ENCODE measurements around the gene ISG20L2. TPM values are rescaled to one million over a fixed set of nuclear protein-coding genes. Genes with fewer than 3 reads are reported as not detected.

Gene ISG20L2
- total and polyA plus RNA-seq, 2 experiments from 2014 or later = 16.4 to 22.4 TPM

- H3K27ac ChIP-seq = peak overlapping the region; percentile 100
- H2AFZ ChIP-seq = no peak overlapping the region
Observed at GRCh38 chr1:156749419-156750118, 21.0 kb upstream of the ISG20L2 start.

DNA sequence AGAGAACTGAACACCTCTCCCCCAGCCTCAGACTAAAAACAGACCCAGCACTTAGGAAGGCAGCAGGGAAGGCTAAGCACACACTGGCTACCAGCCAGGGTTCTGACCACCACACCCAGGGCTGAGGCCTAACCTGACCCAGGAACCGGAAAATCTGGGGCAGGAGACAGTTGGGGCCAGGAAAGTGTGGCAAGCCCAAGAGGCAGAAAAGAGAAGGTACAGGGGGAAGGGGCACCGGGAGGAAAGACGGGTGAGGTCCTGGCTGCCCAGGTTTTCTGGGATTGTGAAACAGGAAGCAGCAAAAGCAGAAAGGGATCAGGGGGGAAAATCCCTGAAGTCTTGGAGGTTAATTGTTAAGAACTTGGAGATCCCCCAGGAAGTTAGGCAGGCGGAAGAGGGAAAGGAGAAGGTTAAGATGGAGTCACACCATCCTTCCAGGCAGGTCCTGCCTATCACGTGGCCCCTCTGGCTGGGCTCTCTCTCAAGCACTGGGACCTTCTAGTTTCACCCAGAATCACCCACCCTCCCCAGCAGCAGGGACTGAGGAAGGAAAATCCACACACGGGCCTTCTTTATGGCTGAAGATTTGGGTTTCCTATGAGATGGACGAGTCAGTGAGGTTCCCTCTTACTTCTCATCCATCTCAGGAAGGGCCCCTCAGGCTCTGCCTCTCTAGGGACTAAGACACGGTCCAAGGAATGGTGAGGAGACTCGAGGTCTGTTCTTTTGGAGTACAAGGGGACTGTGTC lies 20.3 kb upstream of the ISG20L2 start:
- peak overlapping the region; percentile 50 for H3K4me3 ChIP-seq
- no peaks in the 10 kb centered on the region for H3K36me3 ChIP-seq (replicated peaks; ENCODE audit: insufficient read depth, low read depth)
- H3K9me2 ChIP-seq (replicated peaks; ENCODE audit: insufficient read depth) = no peaks in the 10 kb centered on the region
- no peak overlapping the region for H2AFZ ChIP-seq
- H3K79me2 ChIP-seq = peaks cover 78% of the 10 kb centered on the region
- H3K9me3 ChIP-seq (ENCODE audit: low read depth) = no peaks in the 10 kb centered on the region
- H3K27me3 ChIP-seq = no peaks in the 10 kb centered on the region
- peak overlapping the region; percentile 100 for H3K27ac ChIP-seq
- 41% methylated on average over 9 of the region's 9 CpGs for whole genome bisulfite sequencing (ENCODE audit: low lambda C conversion rate, missing lambda C conversion rate)
- no peaks in the 10 kb centered on the region for H4K20me1 ChIP-seq (ENCODE audit: insufficient read depth, poor library complexity, severe bottlenecking)
- H3K4me1 ChIP-seq (ENCODE audit: insufficient read depth) = peaks cover 48% of the 10 kb centered on the region
- TF ChIP-seq, protein P1, sequence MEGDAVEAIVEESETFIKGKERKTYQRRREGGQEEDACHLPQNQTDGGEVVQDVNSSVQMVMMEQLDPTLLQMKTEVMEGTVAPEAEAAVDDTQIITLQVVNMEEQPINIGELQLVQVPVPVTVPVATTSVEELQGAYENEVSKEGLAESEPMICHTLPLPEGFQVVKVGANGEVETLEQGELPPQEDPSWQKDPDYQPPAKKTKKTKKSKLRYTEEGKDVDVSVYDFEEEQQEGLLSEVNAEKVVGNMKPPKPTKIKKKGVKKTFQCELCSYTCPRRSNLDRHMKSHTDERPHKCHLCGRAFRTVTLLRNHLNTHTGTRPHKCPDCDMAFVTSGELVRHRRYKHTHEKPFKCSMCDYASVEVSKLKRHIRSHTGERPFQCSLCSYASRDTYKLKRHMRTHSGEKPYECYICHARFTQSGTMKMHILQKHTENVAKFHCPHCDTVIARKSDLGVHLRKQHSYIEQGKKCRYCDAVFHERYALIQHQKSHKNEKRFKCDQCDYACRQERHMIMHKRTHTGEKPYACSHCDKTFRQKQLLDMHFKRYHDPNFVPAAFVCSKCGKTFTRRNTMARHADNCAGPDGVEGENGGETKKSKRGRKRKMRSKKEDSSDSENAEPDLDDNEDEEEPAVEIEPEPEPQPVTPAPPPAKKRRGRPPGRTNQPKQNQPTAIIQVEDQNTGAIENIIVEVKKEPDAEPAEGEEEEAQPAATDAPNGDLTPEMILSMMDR (IDR thresholded peaks at IDR 0.05; ENCODE audit: poor library complexity) = no peak
- no peak for TF ChIP-seq EZH2 (IDR thresholded peaks at IDR 0.05; ENCODE audit: borderline replicate concordance)
- no peak for TF ChIP-seq EZH2phosphoT487 (IDR thresholded peaks at IDR 0.05; ENCODE audit: low read depth, severe bottlenecking, unreplicated experiment)
- peak overlapping the region; percentile 94 for H3K4me2 ChIP-seq
- peak; percentile 70 for DNase-seq (ENCODE audit: low spot score)

More at GRCh38 chr1:156749419-156750118, 21.0 kb upstream of the ISG20L2 start:
- no peaks in the 10 kb centered on the region for H4K20me1 ChIP-seq (ENCODE audit: insufficient read depth, poor library complexity, severe bottlenecking)
- peaks cover 82% of the 10 kb centered on the region for H3K79me2 ChIP-seq
- DNase-seq (ENCODE audit: low spot score) = peak; percentile 44
- peak overlapping the region; percentile 50 for H3K4me3 ChIP-seq
- H3K36me3 ChIP-seq (replicated peaks; ENCODE audit: insufficient read depth, low read depth) = no peaks in the 10 kb centered on the region
- peak overlapping the region; percentile 94 for H3K4me2 ChIP-seq
- no peaks in the 10 kb centered on the region for H3K9me3 ChIP-seq (ENCODE audit: low read depth)
- H3K9me2 ChIP-seq (replicated peaks; ENCODE audit: insufficient read depth) = no peaks in the 10 kb centered on the region
- H3K4me1 ChIP-seq (ENCODE audit: insufficient read depth) = peaks cover 48% of the 10 kb centered on the region
- TF ChIP-seq, protein P1 (IDR thresholded peaks at IDR 0.05; ENCODE audit: poor library complexity) = no peak
- TF ChIP-seq EZH2phosphoT487 (IDR thresholded peaks at IDR 0.05; ENCODE audit: low read depth, severe bottlenecking, unreplicated experiment) (no peak), EZH2 (IDR thresholded peaks at IDR 0.05; ENCODE audit: borderline replicate concordance) (no peak)
- H3K27me3 ChIP-seq = no peaks in the 10 kb centered on the region
- 42% methylated on average over 8 of the region's 8 CpGs for WGBS (ENCODE audit: low lambda C conversion rate, missing lambda C conversion rate)

DNA sequence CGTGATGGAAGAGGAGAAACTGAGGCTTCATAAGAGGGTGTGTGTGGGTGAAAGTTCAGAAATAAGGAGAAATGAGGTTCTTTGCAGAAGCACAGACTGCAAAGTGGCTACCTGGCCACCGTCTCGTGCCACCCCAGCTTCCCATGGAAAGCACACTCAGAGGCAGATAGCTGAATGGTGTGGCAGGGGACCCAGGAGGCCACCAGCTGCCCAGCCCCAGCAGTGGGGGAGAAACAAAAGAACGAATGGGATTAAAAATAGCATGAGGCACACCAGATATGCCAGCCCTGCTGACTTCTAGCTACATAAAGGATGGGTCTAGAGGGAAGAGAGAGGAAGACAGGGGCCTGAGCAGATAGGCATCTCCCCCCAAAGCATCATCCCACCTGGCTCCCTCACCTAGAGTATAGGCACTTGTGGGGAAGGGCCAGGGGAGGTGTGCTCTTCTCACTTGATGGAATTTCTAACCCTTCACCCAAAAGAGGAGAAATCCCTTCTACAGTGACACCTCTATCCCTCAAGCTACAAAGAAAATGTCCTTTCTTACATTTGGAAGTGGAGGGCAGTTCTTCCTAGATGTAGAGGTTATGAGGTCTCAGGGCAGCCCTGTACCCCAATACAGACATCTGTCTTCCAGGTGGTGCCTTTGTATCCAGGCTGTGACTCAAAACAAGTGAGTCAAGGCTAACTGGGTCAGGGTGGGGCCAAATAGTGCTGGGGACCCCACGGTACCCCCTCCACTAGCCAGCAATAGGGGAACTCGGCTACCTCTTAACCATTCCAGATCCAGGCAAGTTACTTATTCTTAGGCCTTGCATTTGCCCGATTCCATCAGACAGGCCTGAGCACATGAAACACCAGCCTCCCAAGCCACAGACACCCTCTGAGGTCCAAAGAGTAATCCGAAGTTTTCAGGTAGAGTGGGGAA lies 19.4 kb upstream of the ISG20L2 start:
- H3K79me2 ChIP-seq = peaks cover 76% of the 10 kb centered on the region
- H4K20me1 ChIP-seq (ENCODE audit: insufficient read depth, poor library complexity, severe bottlenecking) = no peaks in the 10 kb centered on the region
- no peak overlapping the region for H2AFZ ChIP-seq
- TF ChIP-seq, protein P1 (IDR thresholded peaks at IDR 0.05; ENCODE audit: poor library complexity) = no peak
- no peak for TF ChIP-seq EZH2phosphoT487 (IDR thresholded peaks at IDR 0.05; ENCODE audit: low read depth, severe bottlenecking, unreplicated experiment)
- TF ChIP-seq EZH2 (IDR thresholded peaks at IDR 0.05; ENCODE audit: borderline replicate concordance) = no peak
- no peaks in the 10 kb centered on the region for H3K9me3 ChIP-seq (ENCODE audit: low read depth)
- H3K9me2 ChIP-seq (replicated peaks; ENCODE audit: insufficient read depth) = no peaks in the 10 kb centered on the region
- peaks cover 48% of the 10 kb centered on the region for H3K4me1 ChIP-seq (ENCODE audit: insufficient read depth)
- no peaks in the 10 kb centered on the region for H3K36me3 ChIP-seq (replicated peaks; ENCODE audit: insufficient read depth, low read depth)
- peak overlapping the region; percentile 100 for H3K27ac ChIP-seq
- DNase-seq (ENCODE audit: low spot score) = no peak
- H3K4me3 ChIP-seq = peak overlapping the region; percentile 31
- H3K27me3 ChIP-seq = no peaks in the 10 kb centered on the region
- 29% methylated on average over 8 of the region's 8 CpGs for WGBS (ENCODE audit: low lambda C conversion rate, missing lambda C conversion rate)
- peak overlapping the region; percentile 94 for H3K4me2 ChIP-seq

Measured in hepatocyte (in vitro differentiated cells).